H9 (cell line): Measurements from ENCODE around the gene CD300H. TPM values are rescaled to one million over a fixed set of nuclear protein-coding genes. Genes with fewer than 3 reads are reported as not detected.

Experiments used
- DNase-seq: peaks from one replicate; pipeline ENCODE4 v3.0.0-alpha.2; 2017
- H2AFZ ChIP-seq: one replicate; pipeline ENCODE4 v1.6.1; 2013; ENCODE audit warnings: mild to moderate bottlenecking, low read length, control low read depth, moderate library complexity
- H2AK5ac ChIP-seq: 2 replicates; pipeline ENCODE4 v1.6.1; 2013; ENCODE audit warnings: low read length, control low read depth, mixed read lengths; ENCODE audit not compliant: insufficient read length
- H2BK120ac ChIP-seq: one replicate; pipeline ENCODE4 v1.6.1; 2013; ENCODE audit warnings: low read depth, mild to moderate bottlenecking, low read length, control low read depth, inconsistent platforms; ENCODE audit not compliant: poor library complexity, severe bottlenecking
- H2BK12ac ChIP-seq: 2 replicates; pipeline ENCODE4 v1.6.1; 2013; ENCODE audit warnings: low read length, control low read depth, mixed read lengths, low read depth; ENCODE audit not compliant: insufficient read length
- H2BK15ac ChIP-seq: 2 replicates; pipeline ENCODE4 v1.6.1; 2013; ENCODE audit warnings: low read depth, low read length, control low read depth
- H2BK20ac ChIP-seq: one replicate; pipeline ENCODE4 v1.6.1; 2013; ENCODE audit warnings: low read depth, mild to moderate bottlenecking, low read length, control low read depth, inconsistent platforms; ENCODE audit not compliant: poor library complexity, severe bottlenecking
- H2BK5ac ChIP-seq: 2 replicates; pipeline ENCODE4 v1.6.1; 2013; ENCODE audit warnings: low read length, control low read depth, mixed read lengths; ENCODE audit not compliant: insufficient read length
- H3K14ac ChIP-seq: 2 replicates; pipeline ENCODE4 v1.6.1; 2013; ENCODE audit warnings: low read length, control low read depth; ENCODE audit not compliant: insufficient read depth
- H3K18ac ChIP-seq: 2 replicates; pipeline ENCODE4 v1.6.1; 2013; ENCODE audit warnings: low read depth, mild to moderate bottlenecking, mixed read lengths, low read length, control low read depth; ENCODE audit not compliant: insufficient read length
- H3K23ac ChIP-seq: 2 replicates; pipeline ENCODE4 v1.6.1; 2013; ENCODE audit warnings: low read length, control low read depth, mixed read lengths, low read depth; ENCODE audit not compliant: insufficient read length
- H3K23me2 ChIP-seq: 2 replicates; pipeline ENCODE4 v1.6.1; 2013; ENCODE audit warnings: low read depth, mild to moderate bottlenecking, mixed read lengths, low read length, control low read depth; ENCODE audit not compliant: insufficient read length, poor library complexity, severe bottlenecking
- H3K27ac ChIP-seq: 2 replicates; pipeline ENCODE4 v1.5.1; 2013; ENCODE audit warnings: low read length, control low read depth, mixed read lengths, low read depth; ENCODE audit not compliant: insufficient read length
- H3K27me3 ChIP-seq: 2 replicates; pipeline ENCODE4 v1.6.1; 2013; ENCODE audit warnings: low read length, control low read depth, inconsistent platforms; ENCODE audit not compliant: insufficient read depth
- H3K4ac ChIP-seq: 2 replicates; pipeline ENCODE4 v1.6.1; 2013; ENCODE audit warnings: low read depth, mild to moderate bottlenecking, control low read depth, inconsistent platforms, low read length, moderate library complexity
- H3K4me1 ChIP-seq: 2 replicates; pipeline ENCODE4 v1.6.1; 2013; ENCODE audit warnings: low read length, control low read depth, inconsistent platforms; ENCODE audit not compliant: insufficient read depth
- H3K4me2 ChIP-seq: 2 replicates; pipeline ENCODE4 v1.6.1; 2013; ENCODE audit warnings: low read length, control low read depth, mixed read lengths; ENCODE audit not compliant: insufficient read length, insufficient read depth
- H3K56ac ChIP-seq: 2 replicates; pipeline ENCODE4 v1.6.1; 2013; ENCODE audit warnings: low read depth, mild to moderate bottlenecking, mixed read lengths, low read length, control low read depth; ENCODE audit not compliant: insufficient read length
- H3K79me1 ChIP-seq: 2 replicates; pipeline ENCODE4 v1.6.1; 2013; ENCODE audit warnings: low read depth, mild to moderate bottlenecking, moderate library complexity, low read length, control low read depth, inconsistent platforms; ENCODE audit not compliant: insufficient read depth, poor library complexity, severe bottlenecking
- H3K79me2 ChIP-seq: 2 replicates; pipeline ENCODE4 v1.6.1; 2013; ENCODE audit warnings: low read length, control low read depth, inconsistent platforms; ENCODE audit not compliant: insufficient read depth
- H3K9ac ChIP-seq: 2 replicates; pipeline ENCODE4 v1.6.1; 2013; ENCODE audit warnings: low read length, control low read depth, mixed read lengths; ENCODE audit not compliant: insufficient read length; ENCODE audit errors: extremely low read depth
- H3K9me3 ChIP-seq: one replicate; pipeline ENCODE4 v1.6.1; 2013; ENCODE audit warnings: low read depth, low read length, inconsistent platforms; ENCODE audit not compliant: control insufficient read depth
- H3T11ph ChIP-seq: one replicate; pipeline ENCODE4 v1.6.1; 2013; ENCODE audit warnings: mild to moderate bottlenecking, low read length, control low read depth, inconsistent platforms
- H4K20me1 ChIP-seq: one replicate; pipeline ENCODE4 v1.6.1; 2013; ENCODE audit not compliant: control insufficient read depth, insufficient read length, insufficient read depth
- H4K5ac ChIP-seq: 2 replicates; pipeline ENCODE4 v1.6.1; 2013; ENCODE audit warnings: low read depth, mild to moderate bottlenecking, mixed read lengths, low read length, control low read depth; ENCODE audit not compliant: insufficient read length
- H4K8ac ChIP-seq: replicated peaks from 2 replicates; pipeline ENCODE4 v1.6.1; 2013; ENCODE audit warnings: low read length, control low read depth, mixed read lengths, low read depth; ENCODE audit not compliant: insufficient read length
- H4K91ac ChIP-seq: 2 replicates; pipeline ENCODE4 v1.6.1; 2013; ENCODE audit warnings: low read depth, mild to moderate bottlenecking, moderate library complexity, mixed read lengths, low read length, control low read depth; ENCODE audit not compliant: insufficient read length
- H3K27ac Mint-ChIP-seq, 3 experiments: 2 replicates in 2 of 3; 3 replicates in 1 of 3; pipeline ENCODE4 v1.8.0; 2020 to 2021; ENCODE audit warnings: mixed read lengths in 3 of 3, mild to moderate bottlenecking in 1 of 3, moderate library complexity in 1 of 3
- H3K27me3 Mint-ChIP-seq: 2 replicates; pipeline ENCODE4 v1.8.0; 2021; ENCODE audit warnings: low read depth, mild to moderate bottlenecking, moderate library complexity, mixed read lengths
- H3K36me3 Mint-ChIP-seq, 3 experiments: 2 replicates in 2 of 3; 3 replicates in 1 of 3; pipeline ENCODE4 v1.8.0; 2020 to 2021; ENCODE audit warnings: low read depth in 3 of 3, mixed read lengths in 3 of 3; ENCODE audit not compliant: insufficient read depth in 1 of 3
- H3K4me1 Mint-ChIP-seq, 2 experiments: 2 replicates each; pipeline ENCODE4 v1.8.0; 2020; ENCODE audit warnings: mixed read lengths in 2 of 2
- H3K4me3 Mint-ChIP-seq, 2 experiments: 2 replicates in 1 of 2; 3 replicates in 1 of 2; pipeline ENCODE4 v1.8.0; 2020 to 2021; ENCODE audit warnings: mild to moderate bottlenecking in 2 of 2, mixed read lengths in 2 of 2, moderate library complexity in 1 of 2
- H3K9me3 Mint-ChIP-seq, 2 experiments: 2 replicates in 1 of 2; 3 replicates in 1 of 2; pipeline ENCODE4 v1.8.0; 2020; ENCODE audit warnings: mild to moderate bottlenecking in 2 of 2, mixed read lengths in 2 of 2, moderate library complexity in 1 of 2
- WGBS: extraction: QIAGEN DNeasy Blood & Tissue Kit; methylation state at CpG from one replicate; pipeline ENCODE4 v1.1.7; 2013; ENCODE audit warnings: missing lambda C conversion rate, low lambda C conversion rate, mixed read lengths; ENCODE audit not compliant: insufficient read length; ENCODE audit errors: extremely low coverage; 5-methylcytosine and 5-hydroxymethylcytosine counted together
- total RNA-seq: library from RNA; stranded (reverse); gene quantifications from 2 replicates; pipeline ENCODE4 v1.2.1, GENCODE V29; 2021
- TF ChIP-seq, protein P1 (sequence below): fragments of 200-600 bp; sonication (generic); conservative IDR thresholded peaks from 3 replicates; pipeline ENCODE4 v1.8.0; 2021; ENCODE audit warnings: antibody characterized with exemption, mild to moderate bottlenecking

CD300H gene
- total RNA-seq, 1 experiment from 2014 or later, result not detected

DNA sequence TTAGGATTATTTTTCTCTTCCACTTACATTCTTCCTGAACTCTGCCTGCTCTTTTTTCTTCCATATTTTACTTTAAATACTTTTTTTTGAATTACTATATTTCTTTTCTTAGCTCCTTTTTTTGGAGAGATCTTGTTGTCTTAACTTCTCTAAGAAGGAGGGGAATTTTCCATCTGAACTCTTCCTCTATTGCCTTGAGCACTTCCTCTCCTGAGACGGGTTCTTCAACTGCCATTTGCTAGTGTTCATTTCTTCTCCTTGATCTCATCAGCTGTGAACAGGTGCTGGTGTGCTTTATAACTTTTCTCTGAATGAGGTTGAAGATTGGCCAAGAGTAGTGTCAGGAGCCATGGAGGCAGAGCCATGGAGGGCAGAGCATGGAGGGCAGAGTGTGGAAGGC lies 39.9 kb upstream of the CD300H start:
- Histone ChIP-seq H2AK5ac (no peak overlapping the region), H4K20me1 (no peaks in the 10 kb centered on the region), H2BK12ac (no peak overlapping the region), H4K91ac (no peak overlapping the region), H4K5ac (no peak overlapping the region), H3K56ac (no peak overlapping the region), H3K4ac (no peak overlapping the region), H3K18ac (no peak overlapping the region), H2BK20ac (no peak overlapping the region), H3K27me3 (no peaks in the 10 kb centered on the region), H3K23me2 (no peaks in the 10 kb centered on the region), H2BK5ac (no peak overlapping the region), H3K27ac (no peak overlapping the region), H3K23ac (no peak overlapping the region), H3K9me3 (no peaks in the 10 kb centered on the region), H3K14ac (no peak overlapping the region), H3K79me2 (no peaks in the 10 kb centered on the region), H2BK120ac (no peak overlapping the region), H2BK15ac (no peak overlapping the region), H3K4me2 (no peak overlapping the region), H3K9ac (no peak overlapping the region), H2AFZ (no peak overlapping the region), H3K79me1 (no peaks in the 10 kb centered on the region), H4K8ac (no peak overlapping the region), H3T11ph (no peak overlapping the region), H3K4me1 (no peaks in the 10 kb centered on the region)
- Mint-ChIP-seq H3K36me3 (no peaks in the 10 kb centered on the region), H3K27me3 (peaks cover 19% of the 10 kb centered on the region), H3K9me3 (0 out of 5 replicates have a peak, but pooled peaks cover 0 to 1% of the 10 kb centered on the region in 2 experiments), H3K4me1 (no peaks in the 10 kb centered on the region; a peak in 1 of 4 replicates), H3K27ac (no peak overlapping the region), H3K4me3 (no peak overlapping the region)
- TF ChIP-seq, protein P1, sequence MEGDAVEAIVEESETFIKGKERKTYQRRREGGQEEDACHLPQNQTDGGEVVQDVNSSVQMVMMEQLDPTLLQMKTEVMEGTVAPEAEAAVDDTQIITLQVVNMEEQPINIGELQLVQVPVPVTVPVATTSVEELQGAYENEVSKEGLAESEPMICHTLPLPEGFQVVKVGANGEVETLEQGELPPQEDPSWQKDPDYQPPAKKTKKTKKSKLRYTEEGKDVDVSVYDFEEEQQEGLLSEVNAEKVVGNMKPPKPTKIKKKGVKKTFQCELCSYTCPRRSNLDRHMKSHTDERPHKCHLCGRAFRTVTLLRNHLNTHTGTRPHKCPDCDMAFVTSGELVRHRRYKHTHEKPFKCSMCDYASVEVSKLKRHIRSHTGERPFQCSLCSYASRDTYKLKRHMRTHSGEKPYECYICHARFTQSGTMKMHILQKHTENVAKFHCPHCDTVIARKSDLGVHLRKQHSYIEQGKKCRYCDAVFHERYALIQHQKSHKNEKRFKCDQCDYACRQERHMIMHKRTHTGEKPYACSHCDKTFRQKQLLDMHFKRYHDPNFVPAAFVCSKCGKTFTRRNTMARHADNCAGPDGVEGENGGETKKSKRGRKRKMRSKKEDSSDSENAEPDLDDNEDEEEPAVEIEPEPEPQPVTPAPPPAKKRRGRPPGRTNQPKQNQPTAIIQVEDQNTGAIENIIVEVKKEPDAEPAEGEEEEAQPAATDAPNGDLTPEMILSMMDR, result no peak
- WGBS, result no CpG with 5 or more reads among the region's 1 CpG
- DNase-seq, result no peak
